H1 (cell line): ENCODE data around the gene GALNT17. TPM values are rescaled to one million over a fixed set of nuclear protein-coding genes. Genes with fewer than 3 reads are reported as not detected.

ENCODE experiments used
- CTCF ChIA-PET: fragments of 300-600 bp; sonication (Branson Sonifier 250); formaldehyde crosslinking; loops from one replicate; lab custom pipeline; 2021; ENCODE audit not compliant: partially characterized antibody; lab: Charles Lee
- POLR2A ChIA-PET: fragments of 300-600 bp; sonication (Branson Sonifier 250); formaldehyde crosslinking; loops from one replicate; lab custom pipeline; 2021; ENCODE audit warnings: inconsistent platforms; ENCODE audit not compliant: partially characterized antibody; lab: Charles Lee
- DNase-seq, 2 experiments: peaks; one replicate each; pipeline versions ENCODE4 v3.0.0 to v3.0.0-alpha.2; 2010 to 2022; ENCODE audit warnings: low spot score in 2 of 2, low read depth in 1 of 2, mixed read lengths in 1 of 2
- FAIRE-seq: peaks from 2 replicates; lab custom pipeline; 2011; peaks lifted over from hg19 to GRCh38; lab: Jason Lieb, UNC
- H2AFZ ChIP-seq: 2 replicates; pipeline ENCODE4 v1.8.1; 2012; ENCODE audit warnings: low read length, inconsistent platforms
- H2AK5ac ChIP-seq: 2 replicates; pipeline ENCODE4 v1.6.1; 2013; ENCODE audit warnings: low read depth, low read length
- H2BK120ac ChIP-seq: replicated peaks from 2 replicates; pipeline ENCODE3; 2013; ENCODE audit warnings: low read depth, low read length, inconsistent platforms
- H2BK12ac ChIP-seq: 2 replicates; pipeline ENCODE4 v1.6.1; 2013; ENCODE audit warnings: low read depth, low read length
- H2BK15ac ChIP-seq: 2 replicates; pipeline ENCODE4 v1.6.1; 2013; ENCODE audit warnings: low read length
- H2BK20ac ChIP-seq: 2 replicates; pipeline ENCODE4 v1.6.1; 2013; ENCODE audit warnings: low read length
- H2BK5ac ChIP-seq: 2 replicates; pipeline ENCODE4 v1.6.1; 2013; ENCODE audit warnings: low read depth, low read length
- H3K14ac ChIP-seq: 2 replicates; pipeline ENCODE4 v1.6.1; 2013; ENCODE audit warnings: inconsistent platforms; ENCODE audit not compliant: insufficient read length
- H3K18ac ChIP-seq: 2 replicates; pipeline ENCODE4 v1.6.1; 2013; ENCODE audit warnings: low read length; ENCODE audit errors: extremely low read depth
- H3K23ac ChIP-seq: 2 replicates; pipeline ENCODE4 v1.6.1; 2013; ENCODE audit warnings: inconsistent platforms; ENCODE audit not compliant: insufficient read length
- H3K23me2 ChIP-seq: 2 replicates; pipeline ENCODE4 v1.6.1; 2013; ENCODE audit warnings: low read depth, low read length
- H3K27ac ChIP-seq: 2 replicates; pipeline ENCODE4 v1.6.1; 2011; ENCODE audit warnings: low read depth, low read length, inconsistent platforms
- H3K27me3 ChIP-seq, 4 experiments: replicated peaks in 1 of 4; 1 replicate in 1 of 4; 2 replicates in 3 of 4; pipeline versions ENCODE4 v1.6.1 to v1.8.1; 2011 to 2013; ENCODE audit warnings: low read length in 3 of 4, mild to moderate bottlenecking in 3 of 4, inconsistent platforms in 2 of 4, mixed read lengths in 2 of 4, moderate library complexity in 1 of 4; ENCODE audit not compliant: control insufficient read depth in 3 of 4, insufficient read depth in 3 of 4; ENCODE audit errors: extremely low read depth in 1 of 4
- H3K36me3 ChIP-seq, 4 experiments: 2 replicates each; pipeline versions ENCODE4 v1.6.1 to v1.8.1; 2011 to 2013; ENCODE audit warnings: mild to moderate bottlenecking in 4 of 4, low read length in 3 of 4, moderate library complexity in 2 of 4, control low read depth in 1 of 4, inconsistent platforms in 1 of 4; ENCODE audit not compliant: insufficient read depth in 4 of 4, control insufficient read depth in 2 of 4
- H3K4ac ChIP-seq: replicated peaks from 2 replicates; pipeline ENCODE3; 2013; ENCODE audit warnings: low read length, low read depth, mixed read lengths, inconsistent platforms; ENCODE audit not compliant: insufficient read length
- H3K4me1 ChIP-seq, 4 experiments: replicated peaks in 1 of 4; 1 replicate in 1 of 4; 2 replicates in 3 of 4; pipeline versions ENCODE4 v1.6.1 to v1.8.1; 2011 to 2013; ENCODE audit warnings: low read length in 3 of 4, inconsistent platforms in 2 of 4, mixed read lengths in 1 of 4; ENCODE audit not compliant: insufficient read depth in 4 of 4, control insufficient read depth in 3 of 4
- H3K4me2 ChIP-seq, 2 experiments: 2 replicates each; pipeline versions ENCODE4 v1.6.1 to v1.8.1; 2011 to 2013; ENCODE audit warnings: low read depth in 2 of 2, low read length in 2 of 2, control low read depth in 1 of 2, inconsistent platforms in 1 of 2, mild to moderate bottlenecking in 1 of 2; ENCODE audit not compliant: insufficient read depth in 1 of 2
- H3K4me3 ChIP-seq, 4 experiments: fragments of 200-600, 300-600 bp in 1 of 4; sonication (generic), shearing (Covaris generic), sonication (Bioruptor Twin) in 1 of 4; 2 replicates each; pipeline versions ENCODE4 v1.5.1 to v1.8.1; 2011 to 2016; ENCODE audit warnings: low read length in 4 of 4, low read depth in 3 of 4, control low read depth in 2 of 4, inconsistent platforms in 2 of 4, mild to moderate bottlenecking in 2 of 4, mixed read lengths in 1 of 4, moderate library complexity in 1 of 4; ENCODE audit not compliant: insufficient read depth in 2 of 4; ENCODE audit errors: extremely low read depth in 1 of 4
- H3K56ac ChIP-seq: replicated peaks from 2 replicates; pipeline ENCODE3; 2013; ENCODE audit warnings: low read depth, mild to moderate bottlenecking, mixed read lengths, low read length, inconsistent platforms; ENCODE audit not compliant: insufficient read length
- H3K79me1 ChIP-seq: 2 replicates; pipeline ENCODE4 v1.6.1; 2013; ENCODE audit warnings: low read depth, low read length, control low read depth
- H3K79me2 ChIP-seq, 2 experiments: 2 replicates each; pipeline versions ENCODE4 v1.6.1 to v1.8.1; 2012 to 2013; ENCODE audit warnings: low read length in 2 of 2, mild to moderate bottlenecking in 2 of 2, inconsistent platforms in 1 of 2; ENCODE audit not compliant: insufficient read depth in 2 of 2, control insufficient read depth in 1 of 2
- H3K9ac ChIP-seq, 4 experiments: replicated peaks in 1 of 4; 1 replicate in 1 of 4; 2 replicates in 3 of 4; pipeline versions ENCODE4 v1.6.1 to v1.8.1; 2011 to 2013; ENCODE audit warnings: low read depth in 3 of 4, low read length in 3 of 4, control low read depth in 2 of 4, mild to moderate bottlenecking in 2 of 4, moderate library complexity in 2 of 4, inconsistent platforms in 1 of 4; ENCODE audit errors: extremely low read depth in 1 of 4
- H3K9me3 ChIP-seq, 2 experiments: 2 replicates each; pipeline versions ENCODE4 v1.6.1 to v1.8.1; 2012 to 2013; ENCODE audit warnings: mild to moderate bottlenecking in 2 of 2, moderate library complexity in 2 of 2, control low read depth in 1 of 2, inconsistent platforms in 1 of 2, low read depth in 1 of 2, low read length in 1 of 2, mixed read lengths in 1 of 2; ENCODE audit not compliant: insufficient read depth in 2 of 2
- H4K20me1 ChIP-seq, 2 experiments: replicated peaks in 1 of 2; 2 replicates each; pipeline versions ENCODE3 to v1.8.1; 2011 to 2013; ENCODE audit warnings: inconsistent platforms in 2 of 2, low read length in 2 of 2, mild to moderate bottlenecking in 1 of 2; ENCODE audit not compliant: insufficient read depth in 2 of 2, control insufficient read depth in 1 of 2
- H4K5ac ChIP-seq: 2 replicates; pipeline ENCODE4 v1.6.1; 2013; ENCODE audit warnings: low read length, low read depth, mixed read lengths, inconsistent platforms; ENCODE audit not compliant: insufficient read length
- H4K8ac ChIP-seq: 2 replicates; pipeline ENCODE4 v1.8.0; 2013; ENCODE audit warnings: mild to moderate bottlenecking, moderate library complexity, low read length, inconsistent platforms; ENCODE audit not compliant: insufficient read depth; ENCODE audit errors: extremely low read depth
- H4K91ac ChIP-seq: replicated peaks from 2 replicates; pipeline ENCODE3; 2013; ENCODE audit warnings: low read length, mixed read lengths, inconsistent platforms; ENCODE audit not compliant: insufficient read length
- ASH2L ChIP-seq: fragments of 200-600, 300-600 bp; sonication (generic); IDR thresholded peaks from one replicate; pipeline ENCODE4 v1.7.1; 2017; ENCODE audit warnings: low read length
- GABPA ChIP-seq: IDR thresholded peaks from 2 replicates; pipeline ENCODE4 v1.6.1; 2011; ENCODE audit warnings: mild to moderate bottlenecking, low read length, moderate library complexity, borderline replicate concordance; ENCODE audit not compliant: insufficient read depth
- TBP ChIP-seq: IDR thresholded peaks from 2 replicates; pipeline ENCODE4 v1.6.1; 2011; ENCODE audit warnings: low read depth, low read length, improper control_type of control experiment
- WGBS, 2 experiments: shearing (Covaris generic) in 1 of 2; methylation state at CpG; one replicate each; pipeline versions ENCODE4 v1.1.6 to v1.1.7; 2013 to 2015; ENCODE audit warnings: low lambda C conversion rate in 2 of 2, mixed read lengths in 2 of 2, inconsistent platforms in 1 of 2, low coverage in 1 of 2, missing lambda C conversion rate in 1 of 2; ENCODE audit not compliant: insufficient replicate concordance in 2 of 2, insufficient coverage in 1 of 2, insufficient read length in 1 of 2; ENCODE audit errors: extremely low coverage in 1 of 2, missing lambda C conversion rate in 1 of 2; 5-methylcytosine and 5-hydroxymethylcytosine counted together
- polyA plus RNA-seq, 7 experiments: library from polyadenylated mRNA; depleted of rRNA in 3 of 7; stranded (reverse) in 5 of 7; unstranded in 2 of 7; fragments of >200 nt in 5 of 7; fragments of 200-250 nt in 2 of 7; gene quantifications; 1 replicate in 5 of 7; 2 replicates in 1 of 7; 4 replicates in 1 of 7; pipeline versions ENCODE4 v1.2.1 to v1.2.3, GENCODE V29; 2011 to 2013; ENCODE audit warnings: missing spikeins in 2 of 7, mixed read lengths in 2 of 7
- total RNA-seq: library from RNA; stranded (reverse); fragmentation: NEBNext Ultra II Directional; extraction: Animal tissue kit (Norgen Biotek cat#: 25700); gene quantifications from 2 replicates; pipeline ENCODE4 v1.2.1, GENCODE V29; 2021

Gene GALNT17
- total and polyA plus RNA-seq, 2 of the 8 experiments (the other 6 are each of a cell fraction or from before 2014, with no cell fraction given) = 37.7 to 47.0 TPM

- Histone ChIP-seq H3K56ac (no peak overlapping the region), H2BK15ac (no peak overlapping the region), H2BK5ac (no peak overlapping the region), H3K23ac (no peak overlapping the region), H3K4me1 (peaks cover 0 to 5% (median 2%) of the 10 kb centered on the region in 4 experiments; a peak in 4 of 7 replicates), H4K20me1 (no peaks in the 10 kb centered on the region), H3K79me1 (peaks cover 5% of the 10 kb centered on the region), H3K18ac (no peak overlapping the region), H3K27ac (no peak overlapping the region), H3K9me3 (peaks cover 3% of the 10 kb centered on the region in 2 experiments; a peak in 1 of 4 replicates), H3K14ac (no peak overlapping the region), H2AK5ac (no peak overlapping the region), H3K4me2 (no peak overlapping the region), H3K27me3 (no peaks in the 10 kb centered on the region), H3K9ac (no peak overlapping the region), H3K4ac (no peak overlapping the region), H2AFZ (no peak overlapping the region), H3K79me2 (peaks cover 2 to 74% of the 10 kb centered on the region in 2 experiments; a peak in 3 of 4 replicates), H2BK20ac (no peak overlapping the region), H4K8ac (no peak overlapping the region), H3K4me3 (no peak overlapping the region), H3K23me2 (no peaks in the 10 kb centered on the region), H4K5ac (no peak overlapping the region), H3K36me3 (peaks cover 0 to 7% (median 0%) of the 10 kb centered on the region in 4 experiments; a peak in 1 of 8 replicates), H4K91ac (no peak overlapping the region), H2BK12ac (no peak overlapping the region), H2BK120ac (no peak overlapping the region)
- 68% methylated on average over 6 of the region's 6 CpGs; no CpG with 5 or more reads in 1 of the 2 experiments for whole genome bisulfite sequencing, 2 experiments
- CTCF ChIA-PET = interaction anchor here (0.6 kb wide), 1 partner anchor 14 kb away, joined by 4 read pairs; no protein-coding TSS in a partner anchor
- DNase-seq = peak in 1 of 2 experiments; percentile 53
- no peak for FAIRE-seq
- TF ChIP-seq ASH2L (no peak), GABPA (no peak), TBP (no peak)
- POLR2A ChIA-PET = no interaction called here
These were observed 176.2 kb downstream of the GALNT17 start for GRCh38 chr7:71308096-71308495.
